OCI-LY7 (cell line): Measurements from ENCODE around the gene TMEM258.

Experiments
- CTCF ChIP-seq: fragments of 200-600 bp; sonication (generic); conservative IDR thresholded peaks from 2 replicates; pipeline ENCODE4 v1.5.1; 2014; ENCODE audit warnings: mild to moderate bottlenecking, antibody characterized with exemption, low read length, moderate library complexity, mixed read lengths
- EZH2phosphoT487 ChIP-seq: fragments of 200-600 bp; sonication (generic); IDR thresholded peaks from 2 replicates; pipeline ENCODE4 v1.6.1; 2018; ENCODE audit warnings: low read depth, borderline replicate concordance, mild to moderate bottlenecking, mixed run types, antibody characterized with exemption, low read length, moderate library complexity, mixed read lengths

DNA sequence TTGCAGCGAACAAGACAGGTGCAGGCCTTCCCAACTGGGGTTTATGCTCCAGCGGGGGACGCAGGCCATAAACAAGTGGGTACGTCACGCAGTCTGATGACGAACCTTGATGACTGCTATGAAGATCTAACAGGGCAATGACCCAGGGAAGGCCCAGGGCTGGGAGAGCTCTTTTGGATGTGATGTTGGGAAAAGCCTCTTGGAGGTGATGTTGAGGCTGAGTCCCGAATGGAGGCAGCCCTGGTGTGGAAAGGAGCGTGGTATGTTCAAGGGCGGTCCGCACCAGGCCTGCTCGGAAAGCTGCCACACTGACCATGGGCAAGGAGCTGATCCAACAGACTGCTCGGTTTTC, 41.5 kb upstream of the TMEM258 start:
- TF ChIP-seq EZH2phosphoT487, result no peak
- no peak for TF ChIP-seq CTCF
